ENCODE measurements around the gene PARD6G. TPM values are rescaled to one million over a fixed set of nuclear protein-coding genes. Genes with fewer than 3 reads are reported as not detected.

PARD6G gene
- total and polyA plus RNA-seq, 10 of the 15 experiments (the other 5 are each of a cell fraction or from before 2014, with no cell fraction given): 0.20 to 2.0 (median 0.60) TPM

DNA sequence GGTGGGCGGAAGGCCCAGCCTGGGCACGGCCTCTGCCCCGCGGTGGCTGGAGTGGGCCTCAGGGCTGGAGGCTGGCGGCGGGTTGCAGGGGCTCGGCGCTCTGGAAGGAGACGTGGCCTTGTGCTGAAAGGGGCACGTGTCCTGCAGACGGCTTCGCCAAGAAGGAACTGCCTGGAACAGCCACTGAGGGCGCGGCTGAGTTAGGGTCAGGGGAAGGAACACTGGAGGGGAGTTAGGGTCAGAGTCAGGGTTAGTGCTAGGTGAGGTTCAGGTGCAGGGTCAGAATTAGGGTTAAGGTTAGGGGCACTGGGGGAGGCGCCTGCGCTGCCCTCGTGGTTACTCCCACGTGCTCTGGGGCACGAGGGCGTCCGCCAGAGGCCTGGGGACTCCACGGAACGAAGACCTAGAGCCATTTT, 139.2 kb downstream of the PARD6G start (continued):
- TF ChIP-seq, protein P1, sequence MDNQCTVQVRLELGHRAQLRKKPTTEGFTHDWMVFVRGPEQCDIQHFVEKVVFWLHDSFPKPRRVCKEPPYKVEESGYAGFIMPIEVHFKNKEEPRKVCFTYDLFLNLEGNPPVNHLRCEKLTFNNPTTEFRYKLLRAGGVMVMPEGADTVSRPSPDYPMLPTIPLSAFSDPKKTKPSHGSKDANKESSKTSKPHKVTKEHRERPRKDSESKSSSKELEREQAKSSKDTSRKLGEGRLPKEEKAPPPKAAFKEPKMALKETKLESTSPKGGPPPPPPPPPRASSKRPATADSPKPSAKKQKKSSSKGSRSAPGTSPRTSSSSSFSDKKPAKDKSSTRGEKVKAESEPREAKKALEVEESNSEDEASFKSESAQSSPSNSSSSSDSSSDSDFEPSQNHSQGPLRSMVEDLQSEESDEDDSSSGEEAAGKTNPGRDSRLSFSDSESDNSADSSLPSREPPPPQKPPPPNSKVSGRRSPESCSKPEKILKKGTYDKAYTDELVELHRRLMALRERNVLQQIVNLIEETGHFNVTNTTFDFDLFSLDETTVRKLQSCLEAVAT (IDR thresholded peaks at IDR 0.05): no peak
- TF ChIP-seq IKZF1 (conservative IDR thresholded peaks at IDR 0.05) (no peak), HCFC1 (IDR thresholded peaks at IDR 0.05; ENCODE audit: low read length) (no peak), ZSCAN29 (IDR thresholded peaks at IDR 0.05) (no peak), TCF12 (IDR thresholded peaks at IDR 0.05; ENCODE audit: low read depth, low read length) (no peak)
- TF ChIP-seq, protein P2, sequence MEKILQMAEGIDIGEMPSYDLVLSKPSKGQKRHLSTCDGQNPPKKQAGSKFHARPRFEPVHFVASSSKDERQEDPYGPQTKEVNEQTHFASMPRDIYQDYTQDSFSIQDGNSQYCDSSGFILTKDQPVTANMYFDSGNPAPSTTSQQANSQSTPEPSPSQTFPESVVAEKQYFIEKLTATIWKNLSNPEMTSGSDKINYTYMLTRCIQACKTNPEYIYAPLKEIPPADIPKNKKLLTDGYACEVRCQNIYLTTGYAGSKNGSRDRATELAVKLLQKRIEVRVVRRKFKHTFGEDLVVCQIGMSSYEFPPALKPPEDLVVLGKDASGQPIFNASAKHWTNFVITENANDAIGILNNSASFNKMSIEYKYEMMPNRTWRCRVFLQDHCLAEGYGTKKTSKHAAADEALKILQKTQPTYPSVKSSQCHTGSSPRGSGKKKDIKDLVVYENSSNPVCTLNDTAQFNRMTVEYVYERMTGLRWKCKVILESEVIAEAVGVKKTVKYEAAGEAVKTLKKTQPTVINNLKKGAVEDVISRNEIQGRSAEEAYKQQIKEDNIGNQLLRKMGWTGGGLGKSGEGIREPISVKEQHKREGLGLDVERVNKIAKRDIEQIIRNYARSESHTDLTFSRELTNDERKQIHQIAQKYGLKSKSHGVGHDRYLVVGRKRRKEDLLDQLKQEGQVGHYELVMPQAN (conservative IDR thresholded peaks at IDR 0.05): no peak

DNA sequence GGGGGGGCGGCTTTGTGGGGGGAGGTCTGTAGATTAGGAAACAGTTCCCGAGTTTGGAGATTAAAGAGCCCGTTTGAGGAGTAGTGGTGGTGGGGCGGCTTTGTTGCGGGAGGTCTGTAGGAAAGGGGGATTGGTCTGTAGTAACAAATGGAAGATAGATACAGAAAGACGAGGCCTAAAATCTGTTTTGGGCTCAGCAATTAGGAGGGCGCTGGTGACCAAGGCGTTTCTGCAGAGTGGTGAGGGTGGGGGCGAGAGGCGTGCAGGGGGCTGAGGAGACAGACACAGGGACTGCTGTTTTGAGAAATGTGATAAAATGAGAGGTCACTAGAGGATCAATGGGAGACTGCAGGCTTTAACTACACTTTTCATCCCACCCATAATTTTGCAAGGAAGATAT, 139.9 kb downstream of the PARD6G start:
- ChIA-PET SMC1A (ENCODE audit: uncharacterized antibody, unreplicated experiment) (interaction anchor here (1.0 to 1.4 kb wide), 2 partner anchors 37 to 122 kb away, joined by 3 read pairs; no protein-coding TSS in a partner anchor), POLR2A (interaction anchor here (1.4 kb wide), 1 partner anchor 73 kb away, joined by 3 read pairs; the partner anchor contains the start of gene RBFA), CTCF (no interaction called here), RAD21 (ENCODE audit: unreplicated experiment) (no interaction called here)
- no peak overlapping the region for H3K4me3 ChIP-seq
- H3K36me3 ChIP-seq (ENCODE audit: control insufficient read depth in 2 of 2, insufficient read depth in 2 of 2, low read length in 1 of 2): no peaks in the 10 kb centered on the region
- in situ Hi-C loops (cut with MboI): no loop called here
- no peak for DNase-seq (ENCODE audit: low read depth, low spot score)
- H3K27me3 ChIP-seq (replicated peaks in 1 of 2; ENCODE audit: control insufficient read depth in 2 of 2, insufficient read depth in 2 of 2, low read length in 1 of 2): no peaks in the 10 kb centered on the region
- H3K79me2 ChIP-seq (ENCODE audit: control insufficient read depth, insufficient read depth, low read length): peaks cover 25% of the 10 kb centered on the region
- peaks cover 19% of the 10 kb centered on the region for H3K4me1 ChIP-seq (ENCODE audit: control insufficient read depth, insufficient read depth, low read length)
- no peak for TF ChIP-seq ZNF384 (IDR thresholded peaks at IDR 0.05; ENCODE audit: borderline replicate concordance, low read depth, low read length)
- TF ChIP-seq, protein P3, sequence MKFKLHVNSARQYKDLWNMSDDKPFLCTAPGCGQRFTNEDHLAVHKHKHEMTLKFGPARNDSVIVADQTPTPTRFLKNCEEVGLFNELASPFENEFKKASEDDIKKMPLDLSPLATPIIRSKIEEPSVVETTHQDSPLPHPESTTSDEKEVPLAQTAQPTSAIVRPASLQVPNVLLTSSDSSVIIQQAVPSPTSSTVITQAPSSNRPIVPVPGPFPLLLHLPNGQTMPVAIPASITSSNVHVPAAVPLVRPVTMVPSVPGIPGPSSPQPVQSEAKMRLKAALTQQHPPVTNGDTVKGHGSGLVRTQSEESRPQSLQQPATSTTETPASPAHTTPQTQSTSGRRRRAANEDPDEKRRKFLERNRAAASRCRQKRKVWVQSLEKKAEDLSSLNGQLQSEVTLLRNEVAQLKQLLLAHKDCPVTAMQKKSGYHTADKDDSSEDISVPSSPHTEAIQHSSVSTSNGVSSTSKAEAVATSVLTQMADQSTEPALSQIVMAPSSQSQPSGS (IDR thresholded peaks at IDR 0.05; ENCODE audit: low read length): no peak
- TF ChIP-seq WRNIP1 (IDR thresholded peaks at IDR 0.05; ENCODE audit: borderline replicate concordance, low read depth, low read length): no peak
- TF ChIP-seq YY1 (IDR thresholded peaks at IDR 0.05; ENCODE audit: low read depth, low read length): no peak
- TF ChIP-seq HCFC1 (IDR thresholded peaks at IDR 0.05; ENCODE audit: low read length): no peak
- TF ChIP-seq CREB1 (IDR thresholded peaks at IDR 0.05; ENCODE audit: low read depth): no peak
- TF ChIP-seq, protein P4, sequence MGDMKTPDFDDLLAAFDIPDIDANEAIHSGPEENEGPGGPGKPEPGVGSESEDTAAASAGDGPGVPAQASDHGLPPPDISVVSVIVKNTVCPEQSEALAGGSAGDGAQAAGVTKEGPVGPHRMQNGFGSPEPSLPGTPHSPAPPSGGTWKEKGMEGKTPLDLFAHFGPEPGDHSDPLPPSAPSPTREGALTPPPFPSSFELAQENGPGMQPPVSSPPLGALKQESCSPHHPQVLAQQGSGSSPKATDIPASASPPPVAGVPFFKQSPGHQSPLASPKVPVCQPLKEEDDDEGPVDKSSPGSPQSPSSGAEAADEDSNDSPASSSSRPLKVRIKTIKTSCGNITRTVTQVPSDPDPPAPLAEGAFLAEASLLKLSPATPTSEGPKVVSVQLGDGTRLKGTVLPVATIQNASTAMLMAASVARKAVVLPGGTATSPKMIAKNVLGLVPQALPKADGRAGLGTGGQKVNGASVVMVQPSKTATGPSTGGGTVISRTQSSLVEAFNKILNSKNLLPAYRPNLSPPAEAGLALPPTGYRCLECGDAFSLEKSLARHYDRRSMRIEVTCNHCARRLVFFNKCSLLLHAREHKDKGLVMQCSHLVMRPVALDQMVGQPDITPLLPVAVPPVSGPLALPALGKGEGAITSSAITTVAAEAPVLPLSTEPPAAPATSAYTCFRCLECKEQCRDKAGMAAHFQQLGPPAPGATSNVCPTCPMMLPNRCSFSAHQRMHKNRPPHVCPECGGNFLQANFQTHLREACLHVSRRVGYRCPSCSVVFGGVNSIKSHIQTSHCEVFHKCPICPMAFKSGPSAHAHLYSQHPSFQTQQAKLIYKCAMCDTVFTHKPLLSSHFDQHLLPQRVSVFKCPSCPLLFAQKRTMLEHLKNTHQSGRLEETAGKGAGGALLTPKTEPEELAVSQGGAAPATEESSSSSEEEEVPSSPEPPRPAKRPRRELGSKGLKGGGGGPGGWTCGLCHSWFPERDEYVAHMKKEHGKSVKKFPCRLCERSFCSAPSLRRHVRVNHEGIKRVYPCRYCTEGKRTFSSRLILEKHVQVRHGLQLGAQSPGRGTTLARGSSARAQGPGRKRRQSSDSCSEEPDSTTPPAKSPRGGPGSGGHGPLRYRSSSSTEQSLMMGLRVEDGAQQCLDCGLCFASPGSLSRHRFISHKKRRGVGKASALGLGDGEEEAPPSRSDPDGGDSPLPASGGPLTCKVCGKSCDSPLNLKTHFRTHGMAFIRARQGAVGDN (IDR thresholded peaks at IDR 0.05): no peak
- no peak overlapping the region for H2AFZ ChIP-seq (ENCODE audit: control insufficient read depth, low read depth, low read length)
- no peaks in the 10 kb centered on the region for H3K9me3 ChIP-seq (replicated peaks; ENCODE audit: control insufficient read depth, insufficient read depth, low read length)
- no peaks in the 10 kb centered on the region for H4K20me1 ChIP-seq (ENCODE audit: control insufficient read depth, insufficient read depth)
- no peak overlapping the region for H3K4me2 ChIP-seq (ENCODE audit: control insufficient read depth, insufficient read depth)
- no peak overlapping the region for H3K9ac ChIP-seq (ENCODE audit: control insufficient read depth, insufficient read depth, low read length)
- FAIRE-seq: no peak
- WGBS (ENCODE audit: insufficient coverage, insufficient replicate concordance, low lambda C conversion rate, missing lambda C conversion rate): 92% methylated on average over 9 of the region's 10 CpGs
- no peak overlapping the region for H3K27ac ChIP-seq (ENCODE audit: control insufficient read depth, insufficient read depth)
- BruUV-seq (replicated peaks): no TSS peak
- no peak for ATAC-seq
- intact Hi-C loops (cut with micrococcal nuclease; ENCODE audit: unreplicated experiment): loop anchor here (5.0 kb wide), 1 partner anchor 145 kb away; the partner anchor contains the start of gene HSBP1L1

Measured in GM12878 (cell line).